Measurements from ENCODE around the gene ANKRD13B.

DNA sequence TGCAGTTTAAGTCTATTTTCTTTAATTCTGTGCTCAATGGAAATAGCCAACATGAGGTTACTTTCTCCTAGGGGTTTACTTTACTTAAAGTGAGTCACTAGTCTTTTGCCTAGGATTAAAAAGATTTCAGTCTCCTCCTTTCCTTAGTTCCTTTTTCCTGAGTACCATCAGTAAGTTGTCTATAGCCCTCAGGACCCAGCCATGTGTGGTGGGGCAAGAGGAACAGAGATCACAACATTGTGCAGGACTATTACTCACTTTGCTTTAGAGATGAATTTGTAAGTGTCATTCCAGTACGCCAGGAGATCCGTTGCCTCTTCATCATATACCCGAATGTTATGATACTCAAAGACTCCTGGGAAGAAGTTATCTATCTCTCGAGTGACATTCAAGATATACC lies 57.5 kb downstream of the ANKRD13B start:
- TF ChIP-seq POLR2A (IDR thresholded peaks at IDR 0.05) (no peak), POLR2AphosphoS5 (IDR thresholded peaks at IDR 0.05) (no peak)
- TF ChIP-seq, protein P1, sequence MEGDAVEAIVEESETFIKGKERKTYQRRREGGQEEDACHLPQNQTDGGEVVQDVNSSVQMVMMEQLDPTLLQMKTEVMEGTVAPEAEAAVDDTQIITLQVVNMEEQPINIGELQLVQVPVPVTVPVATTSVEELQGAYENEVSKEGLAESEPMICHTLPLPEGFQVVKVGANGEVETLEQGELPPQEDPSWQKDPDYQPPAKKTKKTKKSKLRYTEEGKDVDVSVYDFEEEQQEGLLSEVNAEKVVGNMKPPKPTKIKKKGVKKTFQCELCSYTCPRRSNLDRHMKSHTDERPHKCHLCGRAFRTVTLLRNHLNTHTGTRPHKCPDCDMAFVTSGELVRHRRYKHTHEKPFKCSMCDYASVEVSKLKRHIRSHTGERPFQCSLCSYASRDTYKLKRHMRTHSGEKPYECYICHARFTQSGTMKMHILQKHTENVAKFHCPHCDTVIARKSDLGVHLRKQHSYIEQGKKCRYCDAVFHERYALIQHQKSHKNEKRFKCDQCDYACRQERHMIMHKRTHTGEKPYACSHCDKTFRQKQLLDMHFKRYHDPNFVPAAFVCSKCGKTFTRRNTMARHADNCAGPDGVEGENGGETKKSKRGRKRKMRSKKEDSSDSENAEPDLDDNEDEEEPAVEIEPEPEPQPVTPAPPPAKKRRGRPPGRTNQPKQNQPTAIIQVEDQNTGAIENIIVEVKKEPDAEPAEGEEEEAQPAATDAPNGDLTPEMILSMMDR (IDR thresholded peaks at IDR 0.05), result no peak

Measured in stomach (tissue), 4 donors.